ENCODE results near the gene SETD1A. TPM values are rescaled to one million over a fixed set of nuclear protein-coding genes. Genes with fewer than 3 reads are reported as not detected.
A peak's percentile ranks its signal among the peaks of the same experiment; 100 is the strongest.

SETD1A gene
- total and polyA plus RNA-seq, 9 of the 15 experiments (the other 6 are each of a cell fraction or from before 2014, with no cell fraction given), result 0.08 to 36.0 (median 4.2) TPM

DNA sequence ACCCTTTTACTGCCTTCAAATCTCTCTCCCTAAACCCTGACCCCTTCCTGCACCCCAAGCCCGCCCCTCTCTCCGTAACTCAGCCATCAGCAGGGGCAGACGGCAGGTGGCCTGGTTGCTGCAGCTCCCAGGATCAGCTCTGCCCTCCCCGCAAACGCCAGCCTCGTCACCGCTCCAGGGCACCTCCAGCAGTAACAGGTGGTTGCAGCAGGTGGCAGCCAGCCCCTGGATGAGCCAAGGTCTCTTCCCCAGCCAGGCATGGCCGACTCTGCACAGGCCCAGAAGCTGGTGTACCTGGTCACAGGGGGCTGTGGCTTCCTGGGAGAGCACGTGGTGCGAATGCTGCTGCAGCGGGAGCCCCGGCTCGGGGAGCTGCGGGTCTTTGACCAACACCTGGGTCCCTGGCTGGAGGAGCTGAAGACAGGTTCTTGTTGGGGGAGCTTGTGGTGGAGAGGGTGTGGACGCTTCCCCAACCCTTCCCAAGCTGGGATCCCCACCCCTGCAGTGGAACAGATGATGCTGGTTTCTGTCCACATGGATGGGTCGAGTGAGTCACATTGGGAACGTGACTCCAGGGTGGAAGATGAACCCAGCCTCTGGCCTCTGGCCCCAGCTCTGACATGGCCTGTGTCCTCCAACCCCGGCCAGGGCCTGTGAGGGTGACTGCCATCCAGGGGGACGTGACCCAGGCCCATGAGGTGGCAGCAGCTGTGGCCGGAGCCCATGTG, 28.0 kb downstream of the SETD1A start (continued):
- TF ChIP-seq IRF2 (CRISPR knock-in tag; IDR thresholded peaks at IDR 0.05), result no peak
- TF ChIP-seq SRSF3 (IDR thresholded peaks at IDR 0.05; ENCODE audit: insufficient read depth, low read length), result no peak
- peak; percentile 70 for TF ChIP-seq POLR2G (IDR thresholded peaks at IDR 0.05; ENCODE audit: low read depth, low read length)
- TF ChIP-seq ZBTB11 (CRISPR knock-in tag; IDR thresholded peaks at IDR 0.05), result no peak
- no peak for TF ChIP-seq ATF6 (CRISPR knock-in tag; IDR thresholded peaks at IDR 0.05)
- no peak for TF ChIP-seq TARDBP (IDR thresholded peaks at IDR 0.05)
- no peak for TF ChIP-seq SPI1 (IDR thresholded peaks at IDR 0.05; ENCODE audit: borderline replicate concordance, low read depth, low read length)
- TF ChIP-seq MIER1 (IDR thresholded peaks at IDR 0.05; ENCODE audit: low read depth), result no peak
- no peak for TF ChIP-seq SRF (CRISPR knock-in tag; IDR thresholded peaks at IDR 0.05)
- no peak for TF ChIP-seq ZNF707 (CRISPR knock-in tag; conservative IDR thresholded peaks at IDR 0.05)
- no peak for TF ChIP-seq ZBTB8A (IDR thresholded peaks at IDR 0.05; ENCODE audit: partially characterized antibody)
- no peak for TF ChIP-seq BRF1 (IDR thresholded peaks at IDR 0.05; ENCODE audit: borderline replicate concordance, extremely low read depth, insufficient read length)
- TF ChIP-seq MBD2 (IDR thresholded peaks at IDR 0.05; ENCODE audit: borderline replicate concordance, low read depth), result no peak
- no peak for TF ChIP-seq ZBTB17 (CRISPR knock-in tag; IDR thresholded peaks at IDR 0.05)
- no peak for TF ChIP-seq ZKSCAN1 (IDR thresholded peaks at IDR 0.05; ENCODE audit: low read depth, low read length)
- TF ChIP-seq, protein P1, sequence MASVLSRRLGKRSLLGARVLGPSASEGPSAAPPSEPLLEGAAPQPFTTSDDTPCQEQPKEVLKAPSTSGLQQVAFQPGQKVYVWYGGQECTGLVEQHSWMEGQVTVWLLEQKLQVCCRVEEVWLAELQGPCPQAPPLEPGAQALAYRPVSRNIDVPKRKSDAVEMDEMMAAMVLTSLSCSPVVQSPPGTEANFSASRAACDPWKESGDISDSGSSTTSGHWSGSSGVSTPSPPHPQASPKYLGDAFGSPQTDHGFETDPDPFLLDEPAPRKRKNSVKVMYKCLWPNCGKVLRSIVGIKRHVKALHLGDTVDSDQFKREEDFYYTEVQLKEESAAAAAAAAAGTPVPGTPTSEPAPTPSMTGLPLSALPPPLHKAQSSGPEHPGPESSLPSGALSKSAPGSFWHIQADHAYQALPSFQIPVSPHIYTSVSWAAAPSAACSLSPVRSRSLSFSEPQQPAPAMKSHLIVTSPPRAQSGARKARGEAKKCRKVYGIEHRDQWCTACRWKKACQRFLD (CRISPR knock-in tag; IDR thresholded peaks at IDR 0.05), result no peak
- no peak for TF ChIP-seq XRCC5 (IDR thresholded peaks at IDR 0.05; ENCODE audit: low read depth, low read length)
- TF ChIP-seq, protein P2, sequence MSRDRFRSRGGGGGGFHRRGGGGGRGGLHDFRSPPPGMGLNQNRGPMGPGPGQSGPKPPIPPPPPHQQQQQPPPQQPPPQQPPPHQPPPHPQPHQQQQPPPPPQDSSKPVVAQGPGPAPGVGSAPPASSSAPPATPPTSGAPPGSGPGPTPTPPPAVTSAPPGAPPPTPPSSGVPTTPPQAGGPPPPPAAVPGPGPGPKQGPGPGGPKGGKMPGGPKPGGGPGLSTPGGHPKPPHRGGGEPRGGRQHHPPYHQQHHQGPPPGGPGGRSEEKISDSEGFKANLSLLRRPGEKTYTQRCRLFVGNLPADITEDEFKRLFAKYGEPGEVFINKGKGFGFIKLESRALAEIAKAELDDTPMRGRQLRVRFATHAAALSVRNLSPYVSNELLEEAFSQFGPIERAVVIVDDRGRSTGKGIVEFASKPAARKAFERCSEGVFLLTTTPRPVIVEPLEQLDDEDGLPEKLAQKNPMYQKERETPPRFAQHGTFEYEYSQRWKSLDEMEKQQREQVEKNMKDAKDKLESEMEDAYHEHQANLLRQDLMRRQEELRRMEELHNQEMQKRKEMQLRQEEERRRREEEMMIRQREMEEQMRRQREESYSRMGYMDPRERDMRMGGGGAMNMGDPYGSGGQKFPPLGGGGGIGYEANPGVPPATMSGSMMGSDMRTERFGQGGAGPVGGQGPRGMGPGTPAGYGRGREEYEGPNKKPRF (IDR thresholded peaks at IDR 0.05; ENCODE audit: low read depth, low read length), result no peak
